Smooth muscle cell (in vitro differentiated cells): ENCODE measurements around the gene TBC1D22A. TPM values are rescaled to one million over a fixed set of nuclear protein-coding genes. Genes with fewer than 3 reads are reported as not detected.

Experiments
- DNase-seq: peaks from one replicate; lab custom pipeline; 2025; ENCODE audit not compliant: unreplicated experiment; lab: John Stamatoyannopoulos, UW
- H2AFZ ChIP-seq: fragments of 200-600 bp; sonication (generic); 2 replicates; pipeline ENCODE4 v1.6.0; 2016; ENCODE audit warnings: antibody characterized with exemption, low read depth, mild to moderate bottlenecking
- H3F3A ChIP-seq: fragments of 200-600 bp; sonication (generic); 2 replicates; pipeline ENCODE4 v1.6.0; 2017; ENCODE audit warnings: antibody characterized with exemption, low read depth
- H3K27ac ChIP-seq: fragments of 200-600 bp; sonication (generic); 2 replicates; pipeline ENCODE4 v1.5.1; 2016; ENCODE audit warnings: low read depth, mild to moderate bottlenecking
- H3K27me3 ChIP-seq: fragments of 200-600 bp; sonication (generic); 2 replicates; pipeline ENCODE4 v1.6.1; 2016; ENCODE audit warnings: low read depth, mild to moderate bottlenecking
- H3K36me3 ChIP-seq: fragments of 200-600 bp; sonication (generic); 2 replicates; pipeline ENCODE4 v1.5.1; 2016; ENCODE audit warnings: low read depth
- H3K4me1 ChIP-seq: fragments of 200-600 bp; sonication (generic); 2 replicates; pipeline ENCODE4 v1.5.1; 2016; ENCODE audit warnings: low read depth
- H3K4me2 ChIP-seq: fragments of 200-600 bp; sonication (generic); 2 replicates; pipeline ENCODE4 v1.6.0; 2016; ENCODE audit warnings: mild to moderate bottlenecking
- H3K4me3 ChIP-seq: fragments of 200-600 bp; sonication (generic); 2 replicates; pipeline ENCODE4 v1.5.1; 2016; ENCODE audit warnings: mild to moderate bottlenecking
- H3K79me2 ChIP-seq: fragments of 200-600 bp; sonication (generic); 2 replicates; pipeline ENCODE4 v1.6.0; 2016; ENCODE audit warnings: low read depth, mild to moderate bottlenecking
- H3K9ac ChIP-seq: fragments of 200-600 bp; sonication (generic); 2 replicates; pipeline ENCODE4 v1.6.0; 2016; ENCODE audit warnings: low read depth
- H3K9me3 ChIP-seq: fragments of 200-600 bp; sonication (generic); replicated peaks from 2 replicates; pipeline ENCODE4 v1.5.1; 2016; ENCODE audit warnings: low read depth
- H4K20me1 ChIP-seq: fragments of 200-600 bp; sonication (generic); 2 replicates; pipeline ENCODE4 v1.6.0; 2016; ENCODE audit warnings: low read depth
- CTCF ChIP-seq: fragments of 200-600 bp; sonication (generic); IDR thresholded peaks from 2 replicates; pipeline ENCODE4 v1.5.1; 2017; ENCODE audit warnings: borderline replicate concordance, mild to moderate bottlenecking, antibody characterized with exemption; ENCODE audit not compliant: insufficient read depth, poor library complexity, severe bottlenecking
- WGBS: methylation state at CpG from one replicate; pipeline ENCODE4 v1.1.7; 2016; ENCODE audit warnings: low lambda C conversion rate; 5-methylcytosine and 5-hydroxymethylcytosine counted together
- polyA plus RNA-seq: library from polyadenylated mRNA; unstranded; fragments of >200 nt; fragmentation: Nextera tagmentation; extraction: Ambion mirVana; gene quantifications from 2 replicates; pipeline ENCODE4 v1.2.1, GENCODE V29; 2016
- total RNA-seq: library from RNA; depleted of rRNA; stranded (reverse); fragments of >200 nt; gene quantifications from 2 replicates; pipeline ENCODE4 v1.2.3, GENCODE V29; 2014

Gene TBC1D22A
- total and polyA plus RNA-seq, 2 experiments from 2014 or later, result 12.5 to 14.4 TPM

GRCh38 chr22:46767249-46767985, 5.0 kb downstream of the TBC1D22A start:
- H3K27ac ChIP-seq, result no peak overlapping the region
- H3K9ac ChIP-seq, result no peak overlapping the region
- no peaks in the 10 kb centered on the region for H3K27me3 ChIP-seq
- no peak for DNase-seq
- TF ChIP-seq CTCF, result no peak
- no peak overlapping the region for H3K4me2 ChIP-seq
- H4K20me1 ChIP-seq, result peaks cover 33% of the 10 kb centered on the region
- no peaks in the 10 kb centered on the region for H3F3A ChIP-seq
- H3K79me2 ChIP-seq, result peaks cover 53% of the 10 kb centered on the region
- no peak overlapping the region for H2AFZ ChIP-seq
- H3K36me3 ChIP-seq, result no peaks in the 10 kb centered on the region
- 97% methylated on average over 11 of the region's 11 CpGs for WGBS
- H3K4me1 ChIP-seq, result peaks cover 8% of the 10 kb centered on the region
- H3K9me3 ChIP-seq, result no peaks in the 10 kb centered on the region
- no peak overlapping the region for H3K4me3 ChIP-seq

- WGBS, result 94% methylated on average over 17 of the region's 17 CpGs
- peaks cover 37% of the 10 kb centered on the region for H3K79me2 ChIP-seq
- no peaks in the 10 kb centered on the region for H3K27me3 ChIP-seq
- DNase-seq, result no peak
- H3K36me3 ChIP-seq, result no peaks in the 10 kb centered on the region
- no peak overlapping the region for H3K9ac ChIP-seq
- no peak overlapping the region for H2AFZ ChIP-seq
- no peaks in the 10 kb centered on the region for H3F3A ChIP-seq
- H3K4me3 ChIP-seq, result no peak overlapping the region
- H3K9me3 ChIP-seq, result no peaks in the 10 kb centered on the region
- TF ChIP-seq CTCF, result no peak
- no peak overlapping the region for H3K4me2 ChIP-seq
- H3K4me1 ChIP-seq, result no peaks in the 10 kb centered on the region
- H4K20me1 ChIP-seq, result peaks cover 47% of the 10 kb centered on the region
- H3K27ac ChIP-seq, result no peak overlapping the region
Observed at GRCh38 chr22:46769191-46769675, 6.8 kb downstream of the TBC1D22A start.

GRCh38 chr22:46769706-46770105, 7.3 kb downstream of the TBC1D22A start:
- Histone ChIP-seq H3K79me2 (peaks cover 36% of the 10 kb centered on the region), H3K27ac (no peak overlapping the region)
- DNase-seq, result no peak

More at GRCh38 chr22:46769706-46770105, 7.3 kb downstream of the TBC1D22A start:
- H3K4me1 ChIP-seq, result no peaks in the 10 kb centered on the region
- H3F3A ChIP-seq, result no peaks in the 10 kb centered on the region
- TF ChIP-seq CTCF, result no peak
- H3K4me2 ChIP-seq, result no peak overlapping the region
- peaks cover 51% of the 10 kb centered on the region for H4K20me1 ChIP-seq
- no peak overlapping the region for H3K4me3 ChIP-seq
- 92% methylated on average over 6 of the region's 6 CpGs for WGBS
- no peak overlapping the region for H2AFZ ChIP-seq
- H3K36me3 ChIP-seq, result no peaks in the 10 kb centered on the region
- H3K9me3 ChIP-seq, result no peaks in the 10 kb centered on the region
- H3K27me3 ChIP-seq, result no peaks in the 10 kb centered on the region
- H3K9ac ChIP-seq, result no peak overlapping the region
